Measurements from ENCODE around the gene ERC2.

Gene ERC2

DNA sequence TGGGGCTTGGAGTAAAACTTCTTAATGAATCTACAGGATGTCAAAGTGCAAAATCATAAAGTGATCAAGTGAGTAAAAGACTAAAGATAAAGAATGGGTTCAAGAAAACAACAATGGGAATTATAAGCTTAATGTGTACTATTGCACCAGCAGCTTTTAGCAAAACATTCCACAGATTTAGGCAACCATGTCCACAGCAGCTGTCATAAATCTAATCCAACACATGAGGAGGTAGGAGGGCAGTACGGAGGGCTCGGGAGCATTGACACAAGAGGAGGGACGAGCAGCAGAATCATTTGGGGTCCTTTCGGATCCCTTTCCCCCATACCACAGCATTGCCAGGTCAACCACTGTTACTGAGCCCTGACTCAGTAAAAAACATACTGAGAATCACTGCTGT is 516.9 kb downstream of the ERC2 start:
- in situ Hi-C loops (cut with MboI; ENCODE audit: low sequenced_read_pairs), result no loop called here

DNA sequence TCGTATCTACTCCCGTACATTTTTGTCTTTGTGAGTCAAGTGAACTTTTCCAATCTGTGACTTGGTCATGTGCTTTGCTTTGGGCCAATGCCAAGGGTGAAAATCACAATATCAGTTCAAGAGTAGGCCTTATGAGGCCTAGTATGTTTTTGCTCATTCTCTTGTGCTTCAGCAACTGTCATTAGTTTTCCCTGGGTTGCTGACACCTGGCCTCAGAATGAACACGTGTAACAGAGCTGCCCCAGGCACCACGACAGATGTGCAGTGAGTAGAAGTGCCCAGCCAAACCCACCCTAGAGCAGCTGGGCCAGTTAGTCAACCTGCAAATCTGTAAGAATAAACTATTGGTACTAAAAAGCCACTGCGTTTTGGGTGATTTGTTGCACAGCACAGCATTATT is 520.9 kb downstream of the ERC2 start:
- in situ Hi-C loops (cut with MboI; ENCODE audit: low sequenced_read_pairs), result no loop called here

- in situ Hi-C loops (cut with MboI; ENCODE audit: low sequenced_read_pairs), result no loop called here
These were observed 521.6 kb downstream of the ERC2 start for GRCh38 chr3:55946574-55947160.

- in situ Hi-C loops (cut with MboI; ENCODE audit: low sequenced_read_pairs), result no loop called here
These were observed 525.4 kb downstream of the ERC2 start for GRCh38 chr3:55942868-55943267.

- in situ Hi-C loops (cut with MboI; ENCODE audit: low sequenced_read_pairs), result no loop called here
These were observed 529.0 kb downstream of the ERC2 start for GRCh38 chr3:55939287-55939686.

- in situ Hi-C loops (cut with MboI; ENCODE audit: low sequenced_read_pairs), result no loop called here
These were observed 531.0 kb downstream of the ERC2 start for GRCh38 chr3:55937301-55937700.

DNA sequence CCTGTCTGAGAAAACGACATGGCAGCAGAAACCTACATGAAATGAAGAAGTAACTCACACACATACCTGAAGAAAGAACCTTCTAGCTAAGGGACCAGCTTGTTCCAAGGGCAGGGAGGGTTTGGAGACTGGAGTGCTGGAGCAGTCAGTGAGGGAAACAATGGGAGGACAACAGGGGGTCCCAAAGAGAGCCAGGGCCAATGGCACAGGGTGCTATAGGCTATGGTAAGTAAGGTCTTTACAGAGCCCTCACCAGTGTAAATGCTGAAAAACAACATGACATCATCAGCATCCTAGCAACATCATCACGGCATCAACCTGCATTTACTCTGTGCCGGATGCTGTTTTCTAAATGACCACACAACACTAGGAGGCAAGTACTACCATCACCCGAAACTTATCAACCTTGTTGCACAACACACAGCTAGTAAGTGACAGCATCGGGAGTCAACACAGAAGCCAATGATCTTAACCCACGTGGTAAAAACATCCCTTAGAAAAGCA is 531.7 kb downstream of the ERC2 start:
- in situ Hi-C loops (cut with MboI; ENCODE audit: low sequenced_read_pairs), result no loop called here

DNA sequence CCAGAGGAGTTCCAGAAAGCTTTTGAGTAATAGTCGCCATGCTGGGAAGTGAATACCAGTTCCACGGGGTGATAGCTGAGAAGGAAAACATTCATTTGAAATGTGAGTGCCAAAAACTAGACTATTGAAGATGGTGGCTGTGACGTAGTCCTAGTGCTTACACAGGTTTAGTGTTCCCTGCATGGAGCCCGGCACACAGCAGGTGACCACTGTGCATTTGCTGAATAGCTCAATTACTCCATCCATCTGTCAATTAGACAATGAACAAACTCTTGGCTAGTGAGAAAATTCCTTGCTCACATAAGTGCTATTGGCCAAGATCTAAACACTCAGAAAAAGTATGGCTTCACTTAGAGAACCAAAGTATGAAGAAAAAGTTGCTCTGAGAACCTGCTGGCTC is 533.0 kb downstream of the ERC2 start:
- in situ Hi-C loops (cut with MboI; ENCODE audit: low sequenced_read_pairs), result no loop called here

GRCh38 chr3:55934771-55935170 is 533.5 kb downstream of the ERC2 start:
- in situ Hi-C loops (cut with MboI; ENCODE audit: low sequenced_read_pairs), result no loop called here

- in situ Hi-C loops (cut with MboI; ENCODE audit: low sequenced_read_pairs), result no loop called here
These were observed 539.0 kb downstream of the ERC2 start for GRCh38 chr3:55929154-55929869.

- in situ Hi-C loops (cut with MboI; ENCODE audit: low sequenced_read_pairs), result no loop called here
These were observed 544.6 kb downstream of the ERC2 start for GRCh38 chr3:55923626-55924025.

- in situ Hi-C loops (cut with MboI; ENCODE audit: low sequenced_read_pairs), result no loop called here
These were observed 545.1 kb downstream of the ERC2 start for GRCh38 chr3:55923207-55923606.

DNA sequence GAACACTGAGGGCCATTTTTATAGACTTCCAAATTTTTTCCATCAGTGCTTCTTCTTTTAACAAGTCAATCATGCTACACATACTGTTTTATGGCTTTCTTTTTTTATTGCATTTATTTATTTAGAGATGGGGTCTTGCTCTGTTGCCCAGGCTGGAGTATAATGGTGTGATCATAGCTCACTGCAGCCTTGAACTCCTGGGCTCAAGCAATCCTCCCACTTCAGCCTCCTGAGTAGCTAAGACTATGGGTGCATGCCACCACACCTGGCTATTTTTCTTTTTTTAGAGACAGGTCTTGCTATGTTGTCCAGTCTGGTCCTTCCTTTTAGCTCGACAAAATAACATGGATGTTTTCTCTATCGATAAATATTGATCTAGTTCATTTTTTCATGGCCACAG is 555.4 kb downstream of the ERC2 start:
- in situ Hi-C loops (cut with MboI; ENCODE audit: low sequenced_read_pairs), result no loop called here

- in situ Hi-C loops (cut with MboI; ENCODE audit: low sequenced_read_pairs), result no loop called here
These were observed 557.0 kb downstream of the ERC2 start for GRCh38 chr3:55911266-55911665.

DNA sequence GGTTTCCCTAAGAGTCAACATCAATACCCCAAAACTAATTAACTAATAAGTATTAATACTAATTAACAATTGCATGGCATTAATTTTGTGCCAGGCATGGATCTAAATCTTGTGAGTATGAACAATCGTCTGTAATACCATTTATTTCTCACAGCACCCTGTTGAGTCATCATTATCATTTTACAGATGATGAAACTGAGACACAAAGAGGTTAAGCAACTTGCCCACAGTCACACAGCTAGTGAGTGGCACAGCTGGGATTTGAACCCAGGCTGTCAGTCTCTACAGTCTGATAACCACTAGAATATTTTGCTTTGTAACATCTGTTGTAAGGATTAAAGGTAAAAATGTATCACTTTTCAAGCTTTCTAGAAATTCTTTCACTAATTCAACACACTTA is 557.7 kb downstream of the ERC2 start:
- in situ Hi-C loops (cut with MboI; ENCODE audit: low sequenced_read_pairs), result no loop called here

GRCh38 chr3:55909373-55909772 is 558.9 kb downstream of the ERC2 start:
- in situ Hi-C loops (cut with MboI; ENCODE audit: low sequenced_read_pairs), result no loop called here

DNA sequence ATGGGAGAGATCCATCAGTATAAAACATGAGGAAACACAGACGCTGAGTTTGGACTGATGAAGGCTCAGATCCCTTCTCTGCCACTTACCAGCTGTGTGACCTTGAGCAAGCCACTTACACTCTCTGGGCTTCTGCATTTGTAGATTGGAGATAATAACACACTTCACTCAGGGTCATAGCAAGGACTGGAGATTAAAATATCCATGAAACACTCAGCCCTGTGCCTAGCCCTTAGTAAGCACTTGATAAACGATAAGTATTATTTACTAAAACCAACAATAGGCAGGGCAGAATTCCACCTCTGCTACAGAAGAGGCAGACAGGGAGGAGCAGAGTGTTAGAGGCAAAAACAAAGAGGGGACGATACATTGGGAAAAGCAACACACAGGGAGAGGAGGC is 560.7 kb downstream of the ERC2 start:
- in situ Hi-C loops (cut with MboI; ENCODE audit: low sequenced_read_pairs), result no loop called here

DNA sequence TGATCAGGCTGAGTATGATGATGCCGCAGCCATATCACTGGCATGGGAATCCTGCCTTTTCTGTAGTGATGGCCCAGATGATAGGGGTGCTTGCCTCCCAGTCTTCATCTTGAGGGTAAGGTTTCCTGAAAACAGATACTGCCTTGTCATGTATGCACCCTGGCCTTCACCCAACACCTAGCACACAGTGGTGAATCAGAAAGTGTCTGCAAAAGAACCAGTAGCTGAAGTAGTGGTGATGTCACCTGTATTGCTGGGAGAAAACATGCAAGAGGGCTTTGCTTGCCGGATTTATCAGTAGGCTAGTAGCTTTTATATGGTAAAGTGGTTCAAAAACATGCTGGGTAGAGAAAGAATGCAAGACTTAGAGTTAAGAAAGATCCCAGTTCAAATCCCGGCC is 561.4 kb downstream of the ERC2 start:
- in situ Hi-C loops (cut with MboI; ENCODE audit: low sequenced_read_pairs), result no loop called here

DNA sequence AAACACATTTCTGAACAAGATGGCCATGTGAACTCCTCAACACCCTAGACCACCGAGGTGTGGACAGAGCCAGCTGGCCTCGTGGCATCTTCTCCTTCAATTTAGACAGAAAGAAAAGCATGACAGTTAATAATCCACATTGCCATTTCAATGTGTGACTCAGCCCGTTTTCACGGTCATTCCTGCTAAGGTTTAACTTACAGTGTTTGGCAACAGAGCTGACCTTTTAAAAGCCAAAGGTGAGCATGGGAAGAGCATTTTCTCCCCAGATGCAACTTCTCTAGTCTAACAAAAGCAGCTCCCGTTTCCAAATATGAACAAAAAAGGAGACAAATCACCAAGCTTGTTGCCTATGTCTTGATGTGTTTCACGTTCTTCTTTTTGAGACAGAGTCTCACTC is 563.6 kb downstream of the ERC2 start:
- in situ Hi-C loops (cut with MboI; ENCODE audit: low sequenced_read_pairs), result no loop called here

- in situ Hi-C loops (cut with MboI; ENCODE audit: low sequenced_read_pairs), result no loop called here
These were observed 564.6 kb downstream of the ERC2 start for GRCh38 chr3:55903680-55904079.

DNA sequence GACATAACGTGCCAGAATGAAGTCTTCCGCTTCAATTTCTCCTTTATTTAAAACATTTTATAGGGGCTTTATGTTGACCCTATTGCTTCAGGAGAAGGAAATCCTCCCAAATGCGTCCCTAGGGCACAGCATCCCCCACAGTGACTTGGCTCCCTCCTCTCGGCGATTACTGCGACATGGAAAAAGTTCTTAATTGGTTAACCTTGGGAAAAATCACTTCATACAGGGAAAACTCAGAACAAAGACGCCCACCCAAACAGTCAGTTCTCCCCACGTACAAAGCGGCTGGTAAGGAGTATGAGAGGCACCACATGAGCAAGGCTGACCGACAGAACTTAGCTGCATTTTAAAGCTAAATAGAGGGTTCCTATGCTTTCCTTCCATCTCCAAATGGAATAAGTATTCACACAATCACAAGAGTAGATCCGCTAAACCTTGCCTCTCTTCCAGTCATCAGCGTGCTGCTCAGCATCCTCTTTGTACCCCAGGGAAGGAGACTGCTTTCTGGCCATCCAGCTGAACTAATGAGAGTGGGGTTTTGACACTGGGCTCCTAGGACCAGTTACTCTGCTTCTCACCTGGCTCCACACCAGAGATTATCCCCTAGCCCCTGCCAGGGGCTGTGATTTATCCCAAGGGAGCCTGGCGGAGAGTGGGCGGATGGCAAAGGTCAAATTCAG is 565.9 kb downstream of the ERC2 start:
- in situ Hi-C loops (cut with MboI; ENCODE audit: low sequenced_read_pairs), result no loop called here

GRCh38 chr3:55899887-55900286 is 568.4 kb downstream of the ERC2 start:
- in situ Hi-C loops (cut with MboI; ENCODE audit: low sequenced_read_pairs), result no loop called here
